Measurements from ENCODE around the gene BMP15. TPM values are rescaled to one million over a fixed set of nuclear protein-coding genes. Genes with fewer than 3 reads are reported as not detected.

Gene BMP15
- not detected for total RNA-seq
- not detected for polyA plus RNA-seq (2013, experiment 1 of 2)
- not detected for polyA plus RNA-seq (2013, experiment 2 of 2)
- total RNA-seq: 0 reads per million in 172 experiments

DNA sequence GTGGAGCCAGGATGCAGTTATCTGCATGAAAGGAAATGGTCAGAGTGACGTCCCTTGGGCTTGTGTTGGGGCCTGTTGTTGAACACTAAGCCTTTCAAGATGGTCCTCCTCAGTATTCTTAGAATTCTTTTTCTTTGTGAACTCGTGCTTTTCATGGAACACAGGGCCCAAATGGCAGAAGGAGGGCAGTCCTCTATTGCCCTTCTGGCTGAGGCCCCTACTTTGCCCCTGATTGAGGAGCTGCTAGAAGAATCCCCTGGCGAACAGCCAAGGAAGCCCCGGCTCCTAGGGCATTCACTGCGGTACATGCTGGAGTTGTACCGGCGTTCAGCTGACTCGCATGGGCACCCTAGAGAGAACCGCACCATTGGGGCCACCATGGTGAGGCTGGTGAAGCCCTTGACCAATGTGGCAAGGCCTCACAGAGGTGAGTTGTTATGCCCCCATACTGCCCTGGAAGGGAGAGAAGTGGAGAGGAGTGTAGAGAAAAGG is at the start of gene BMP15:
Gene BMP15, plus strand, starts transcription at position 51 of the 492 bp plus-strand sequence. Its CDS starts 49 bp downstream, at position 100.
- no peaks in the 10 kb centered on the region for H3K9me3 Mint-ChIP-seq
- DNase-seq: no peak
- no peak within 1 kb of the TSS for H3K4me3 ChIP-seq (ENCODE audit: low read length)
- ChIA-PET CTCF (no interaction called here), POLR2A (no interaction called here)
- H3K27ac ChIP-seq (ENCODE audit: low read depth in 1 of 2, low read length in 2 of 2): no peak within 1 kb of the TSS
- H3K27ac Mint-ChIP-seq: no peak within 1 kb of the TSS
- H3K4me1 Mint-ChIP-seq (ENCODE audit: low read depth): no peaks in the 10 kb centered on the region
- intact Hi-C loops (cut with DNase I, micrococcal nuclease): no loop called here
- TF ChIP-seq, protein P1, sequence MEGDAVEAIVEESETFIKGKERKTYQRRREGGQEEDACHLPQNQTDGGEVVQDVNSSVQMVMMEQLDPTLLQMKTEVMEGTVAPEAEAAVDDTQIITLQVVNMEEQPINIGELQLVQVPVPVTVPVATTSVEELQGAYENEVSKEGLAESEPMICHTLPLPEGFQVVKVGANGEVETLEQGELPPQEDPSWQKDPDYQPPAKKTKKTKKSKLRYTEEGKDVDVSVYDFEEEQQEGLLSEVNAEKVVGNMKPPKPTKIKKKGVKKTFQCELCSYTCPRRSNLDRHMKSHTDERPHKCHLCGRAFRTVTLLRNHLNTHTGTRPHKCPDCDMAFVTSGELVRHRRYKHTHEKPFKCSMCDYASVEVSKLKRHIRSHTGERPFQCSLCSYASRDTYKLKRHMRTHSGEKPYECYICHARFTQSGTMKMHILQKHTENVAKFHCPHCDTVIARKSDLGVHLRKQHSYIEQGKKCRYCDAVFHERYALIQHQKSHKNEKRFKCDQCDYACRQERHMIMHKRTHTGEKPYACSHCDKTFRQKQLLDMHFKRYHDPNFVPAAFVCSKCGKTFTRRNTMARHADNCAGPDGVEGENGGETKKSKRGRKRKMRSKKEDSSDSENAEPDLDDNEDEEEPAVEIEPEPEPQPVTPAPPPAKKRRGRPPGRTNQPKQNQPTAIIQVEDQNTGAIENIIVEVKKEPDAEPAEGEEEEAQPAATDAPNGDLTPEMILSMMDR (IDR thresholded peaks at IDR 0.05): no peak
- no peaks in the 10 kb centered on the region for H3K27me3 ChIP-seq (ENCODE audit: control insufficient read depth in 1 of 2, insufficient read depth in 2 of 2, low read length in 2 of 2)
- H3K4me1 ChIP-seq (ENCODE audit: insufficient read depth, low read length): no peaks in the 10 kb centered on the region
- H3K27me3 Mint-ChIP-seq: no peaks in the 10 kb centered on the region
- no peaks in the 10 kb centered on the region for H3K36me3 Mint-ChIP-seq (ENCODE audit: low read depth)
- ATAC-seq (ENCODE audit: poor library complexity): no peak
- H3K9me3 ChIP-seq (ENCODE audit: control insufficient read depth in 1 of 2, insufficient read depth in 1 of 2, low read length in 2 of 2): no peaks in the 10 kb centered on the region
- H3K36me3 ChIP-seq (ENCODE audit: insufficient read depth, low read length): no peaks in the 10 kb centered on the region
- H3K4me3 Mint-ChIP-seq: no peak within 1 kb of the TSS

GRCh38 chrX:50863471-50863870 is 47.1 kb upstream of the BMP15 start:
- Histone ChIP-seq H3K9me3 (ENCODE audit: control insufficient read depth in 1 of 2, insufficient read depth in 1 of 2, low read length in 2 of 2) (no peaks in the 10 kb centered on the region), H3K36me3 (ENCODE audit: insufficient read depth, low read length) (no peaks in the 10 kb centered on the region), H3K27me3 (ENCODE audit: control insufficient read depth in 1 of 2, insufficient read depth in 2 of 2, low read length in 2 of 2) (peaks cover 0 to 4% of the 10 kb centered on the region in 2 experiments), H3K4me3 (ENCODE audit: low read length) (no peak overlapping the region), H3K4me1 (ENCODE audit: insufficient read depth, low read length) (no peaks in the 10 kb centered on the region), H3K27ac (ENCODE audit: low read depth in 1 of 2, low read length in 2 of 2) (no peak overlapping the region)
- no peaks in the 10 kb centered on the region for H3K36me3 Mint-ChIP-seq (ENCODE audit: low read depth)
- no peaks in the 10 kb centered on the region for H3K9me3 Mint-ChIP-seq
- CTCF ChIA-PET: no interaction called here
- H3K27ac Mint-ChIP-seq: no peak overlapping the region
- TF ChIP-seq, protein P1 (IDR thresholded peaks at IDR 0.05): no peak
- peaks cover 20% of the 10 kb centered on the region for H3K27me3 Mint-ChIP-seq
- ATAC-seq (ENCODE audit: poor library complexity) (no peak), DNase-seq (no peak)
- no peaks in the 10 kb centered on the region for H3K4me1 Mint-ChIP-seq (ENCODE audit: low read depth)
- intact Hi-C loops (cut with DNase I, micrococcal nuclease): no loop called here
- H3K4me3 Mint-ChIP-seq: no peak overlapping the region
- POLR2A ChIA-PET: no interaction called here

GRCh38 chrX:50865311-50865710 is 45.2 kb upstream of the BMP15 start:
- Histone ChIP-seq H3K9me3 (ENCODE audit: control insufficient read depth in 1 of 2, insufficient read depth in 1 of 2, low read length in 2 of 2) (no peaks in the 10 kb centered on the region), H3K4me3 (ENCODE audit: low read length) (no peak overlapping the region), H3K4me1 (ENCODE audit: insufficient read depth, low read length) (no peaks in the 10 kb centered on the region), H3K27me3 (ENCODE audit: control insufficient read depth in 1 of 2, insufficient read depth in 2 of 2, low read length in 2 of 2) (peaks cover 0 to 4% of the 10 kb centered on the region in 2 experiments), H3K36me3 (ENCODE audit: insufficient read depth, low read length) (no peaks in the 10 kb centered on the region), H3K27ac (ENCODE audit: low read depth in 1 of 2, low read length in 2 of 2) (no peak overlapping the region)
- no peak for DNase-seq
- TF ChIP-seq, protein P1 (IDR thresholded peaks at IDR 0.05): no peak
- peaks cover 20% of the 10 kb centered on the region for H3K27me3 Mint-ChIP-seq
- ChIA-PET POLR2A (no interaction called here), CTCF (no interaction called here)
- no peaks in the 10 kb centered on the region for H3K4me1 Mint-ChIP-seq (ENCODE audit: low read depth)
- H3K27ac Mint-ChIP-seq: no peak overlapping the region
- H3K9me3 Mint-ChIP-seq: no peaks in the 10 kb centered on the region
- no peaks in the 10 kb centered on the region for H3K36me3 Mint-ChIP-seq (ENCODE audit: low read depth)
- intact Hi-C loops (cut with DNase I, micrococcal nuclease): no loop called here
- ATAC-seq (ENCODE audit: poor library complexity): no peak
- no peak overlapping the region for H3K4me3 Mint-ChIP-seq

Data from CD4-positive, alpha-beta T cell (primary cell).